Osteocyte (in vitro differentiated cells): ENCODE results near the gene MSX1. TPM values are rescaled to one million over a fixed set of nuclear protein-coding genes. Genes with fewer than 3 reads are reported as not detected.

Experiments used
- DNase-seq: peaks from one replicate; pipeline ENCODE4 v3.0.0; 2021; ENCODE audit warnings: mixed read lengths; ENCODE audit not compliant: unreplicated experiment; ENCODE audit errors: extremely low spot score
- H3K27ac Mint-ChIP-seq: one replicate; pipeline ENCODE4 v1.8.0; 2021; ENCODE audit warnings: mild to moderate bottlenecking, mixed read lengths; ENCODE audit not compliant: unreplicated experiment
- H3K27me3 Mint-ChIP-seq: one replicate; pipeline ENCODE4 v1.8.0; 2021; ENCODE audit warnings: mixed read lengths; ENCODE audit not compliant: unreplicated experiment
- H3K36me3 Mint-ChIP-seq: one replicate; pipeline ENCODE4 v1.8.0; 2021; ENCODE audit warnings: mixed read lengths; ENCODE audit not compliant: unreplicated experiment
- H3K4me1 Mint-ChIP-seq: one replicate; pipeline ENCODE4 v1.8.0; 2021; ENCODE audit warnings: mixed read lengths; ENCODE audit not compliant: unreplicated experiment
- H3K4me3 Mint-ChIP-seq: one replicate; pipeline ENCODE4 v1.8.0; 2021; ENCODE audit warnings: mild to moderate bottlenecking, moderate library complexity, mixed read lengths; ENCODE audit not compliant: unreplicated experiment
- H3K9me3 Mint-ChIP-seq: one replicate; pipeline ENCODE4 v1.8.0; 2021; ENCODE audit warnings: mixed read lengths; ENCODE audit not compliant: unreplicated experiment
- total RNA-seq: library from RNA; stranded (reverse); gene quantifications from 2 replicates; pipeline ENCODE4 v1.2.1, GENCODE V29; 2021
- TF ChIP-seq, protein P1 (sequence below): fragments of 200-600 bp; sonication (generic); IDR thresholded peaks from 2 replicates; pipeline ENCODE4 v1.5.0; 2021; ENCODE audit warnings: antibody characterized with exemption, mild to moderate bottlenecking, moderate library complexity

MSX1 gene
- total RNA-seq, 1 donor from 2014 or later = 3.5 TPM

DNA sequence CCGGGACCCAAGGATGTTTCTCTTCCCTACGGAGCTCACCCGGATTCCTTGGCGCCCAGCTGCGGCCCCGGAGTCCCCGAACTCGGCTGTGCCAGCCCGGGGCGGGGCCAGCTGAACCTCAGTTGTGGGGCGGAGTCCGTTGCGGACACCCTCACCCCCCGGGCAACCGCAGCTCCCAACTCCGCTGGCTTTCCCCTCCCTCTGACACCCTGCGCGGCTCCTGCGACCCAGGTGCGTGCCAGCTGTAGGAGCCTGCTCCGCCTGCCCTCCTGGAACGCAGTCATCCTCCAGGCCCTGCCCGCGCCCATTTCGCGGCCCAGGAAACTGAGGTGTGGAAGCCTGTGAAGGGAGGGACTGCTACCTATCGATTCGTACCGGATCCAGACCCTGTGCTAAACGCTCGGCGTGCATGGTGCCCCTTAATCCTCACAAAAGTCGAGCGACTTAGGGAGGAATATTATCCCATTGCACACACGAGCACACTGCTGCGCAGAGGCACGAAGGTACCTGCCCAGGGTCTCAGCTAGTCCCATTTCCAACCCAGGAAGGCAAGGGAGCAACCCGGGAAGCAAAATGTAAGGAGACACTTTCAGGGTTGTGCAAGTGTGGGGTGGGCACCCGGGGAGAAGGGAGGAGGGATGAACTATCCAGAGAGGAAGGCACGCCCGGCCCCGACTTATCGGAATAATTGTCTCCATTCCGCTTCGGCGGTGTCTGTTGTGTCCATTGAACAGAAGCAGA lies 12.3 kb downstream of the MSX1 start:
- H3K27me3 Mint-ChIP-seq = peaks cover 72% of the 10 kb centered on the region
- peak overlapping the region; percentile 44 for H3K4me3 Mint-ChIP-seq
- TF ChIP-seq, protein P1, sequence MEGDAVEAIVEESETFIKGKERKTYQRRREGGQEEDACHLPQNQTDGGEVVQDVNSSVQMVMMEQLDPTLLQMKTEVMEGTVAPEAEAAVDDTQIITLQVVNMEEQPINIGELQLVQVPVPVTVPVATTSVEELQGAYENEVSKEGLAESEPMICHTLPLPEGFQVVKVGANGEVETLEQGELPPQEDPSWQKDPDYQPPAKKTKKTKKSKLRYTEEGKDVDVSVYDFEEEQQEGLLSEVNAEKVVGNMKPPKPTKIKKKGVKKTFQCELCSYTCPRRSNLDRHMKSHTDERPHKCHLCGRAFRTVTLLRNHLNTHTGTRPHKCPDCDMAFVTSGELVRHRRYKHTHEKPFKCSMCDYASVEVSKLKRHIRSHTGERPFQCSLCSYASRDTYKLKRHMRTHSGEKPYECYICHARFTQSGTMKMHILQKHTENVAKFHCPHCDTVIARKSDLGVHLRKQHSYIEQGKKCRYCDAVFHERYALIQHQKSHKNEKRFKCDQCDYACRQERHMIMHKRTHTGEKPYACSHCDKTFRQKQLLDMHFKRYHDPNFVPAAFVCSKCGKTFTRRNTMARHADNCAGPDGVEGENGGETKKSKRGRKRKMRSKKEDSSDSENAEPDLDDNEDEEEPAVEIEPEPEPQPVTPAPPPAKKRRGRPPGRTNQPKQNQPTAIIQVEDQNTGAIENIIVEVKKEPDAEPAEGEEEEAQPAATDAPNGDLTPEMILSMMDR = no peak
- H3K36me3 Mint-ChIP-seq = no peaks in the 10 kb centered on the region
- H3K4me1 Mint-ChIP-seq = peaks cover 21% of the 10 kb centered on the region
- no peak for DNase-seq
- H3K9me3 Mint-ChIP-seq = no peaks in the 10 kb centered on the region
- no peak overlapping the region for H3K27ac Mint-ChIP-seq

DNA sequence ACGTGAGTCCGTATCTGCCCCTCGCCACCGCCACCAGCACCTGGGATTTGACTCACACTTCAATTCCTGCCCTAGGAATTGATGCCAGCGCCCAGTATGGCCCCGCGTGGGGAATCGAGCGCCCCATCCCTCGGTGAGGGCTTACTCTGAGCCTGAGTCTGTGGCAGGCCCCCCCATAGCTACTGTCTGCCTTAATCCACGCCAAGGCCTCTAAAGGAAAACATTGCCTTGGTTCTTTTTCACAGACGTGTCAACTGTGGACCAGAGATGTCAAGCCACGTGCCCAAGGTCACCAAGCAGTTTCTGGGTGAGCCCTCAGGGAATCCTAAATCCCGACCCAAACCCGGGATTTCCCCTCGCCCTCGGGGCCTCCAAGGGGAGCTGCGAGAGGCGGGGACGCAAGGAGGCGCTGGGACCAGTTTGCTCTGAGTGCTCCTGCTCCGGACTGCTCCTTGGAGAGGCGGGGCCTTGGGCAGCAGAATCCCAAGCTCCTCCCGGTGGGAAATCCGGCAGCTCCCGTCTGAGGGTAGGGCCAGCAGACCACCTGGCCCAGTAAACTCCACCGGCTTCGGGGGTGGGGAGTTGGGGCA lies 12.9 kb downstream of the MSX1 start:
- no peak for DNase-seq
- no peak overlapping the region for H3K27ac Mint-ChIP-seq
- peaks cover 74% of the 10 kb centered on the region for H3K27me3 Mint-ChIP-seq
- no peaks in the 10 kb centered on the region for H3K9me3 Mint-ChIP-seq
- H3K4me3 Mint-ChIP-seq = no peak overlapping the region
- TF ChIP-seq, protein P1 = no peak
- H3K36me3 Mint-ChIP-seq = no peaks in the 10 kb centered on the region
- peaks cover 21% of the 10 kb centered on the region for H3K4me1 Mint-ChIP-seq

DNA sequence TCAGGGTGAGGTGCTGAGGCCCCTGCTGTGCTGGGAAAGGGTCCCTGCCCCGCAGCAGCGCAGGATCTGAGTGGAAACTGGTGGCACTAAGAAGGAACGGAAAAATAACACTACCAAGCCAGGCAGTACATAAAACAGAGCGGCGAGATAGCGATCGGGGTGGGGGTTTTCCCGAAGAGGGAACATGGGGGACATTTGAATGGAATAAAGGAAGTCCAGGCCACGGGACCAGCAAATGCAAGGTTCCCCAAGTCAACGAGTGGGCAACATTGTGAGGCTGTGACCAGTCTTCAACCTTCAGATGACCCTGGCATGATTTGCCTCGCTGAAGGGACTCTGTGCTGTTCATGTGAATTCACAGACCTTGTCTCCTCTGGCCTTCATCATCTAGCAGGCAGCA lies 13.7 kb downstream of the MSX1 start:
- TF ChIP-seq, protein P1 = no peak
- peaks cover 21% of the 10 kb centered on the region for H3K4me1 Mint-ChIP-seq
- H3K27me3 Mint-ChIP-seq = peaks cover 74% of the 10 kb centered on the region
- H3K36me3 Mint-ChIP-seq = no peaks in the 10 kb centered on the region
- H3K9me3 Mint-ChIP-seq = no peaks in the 10 kb centered on the region
- no peak overlapping the region for H3K4me3 Mint-ChIP-seq
- no peak overlapping the region for H3K27ac Mint-ChIP-seq
- no peak for DNase-seq

DNA sequence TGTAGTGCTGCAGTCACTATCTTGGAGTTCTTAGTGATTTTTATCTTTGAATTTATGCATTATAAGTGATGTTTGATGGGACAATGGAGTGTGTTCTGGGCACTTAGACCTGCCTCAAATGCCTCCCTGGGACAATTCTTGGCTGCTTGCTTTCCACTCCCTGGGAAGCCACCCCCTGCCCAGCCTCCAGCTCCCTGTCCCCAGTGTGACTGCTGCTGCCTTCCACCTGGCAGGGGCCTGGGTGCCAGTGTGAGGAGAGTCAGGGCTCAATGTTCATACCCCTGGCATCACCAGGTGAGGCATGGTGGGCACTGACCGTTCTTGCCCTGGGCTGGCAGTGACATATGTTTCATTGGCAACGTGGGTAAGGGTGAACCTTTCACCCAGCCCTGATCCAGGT lies 14.8 kb downstream of the MSX1 start:
- H3K36me3 Mint-ChIP-seq = no peaks in the 10 kb centered on the region
- TF ChIP-seq, protein P1 = no peak
- H3K27me3 Mint-ChIP-seq = peaks cover 75% of the 10 kb centered on the region
- no peak overlapping the region for H3K27ac Mint-ChIP-seq
- no peaks in the 10 kb centered on the region for H3K9me3 Mint-ChIP-seq
- no peak overlapping the region for H3K4me3 Mint-ChIP-seq
- DNase-seq = no peak
- H3K4me1 Mint-ChIP-seq = peaks cover 21% of the 10 kb centered on the region

DNA sequence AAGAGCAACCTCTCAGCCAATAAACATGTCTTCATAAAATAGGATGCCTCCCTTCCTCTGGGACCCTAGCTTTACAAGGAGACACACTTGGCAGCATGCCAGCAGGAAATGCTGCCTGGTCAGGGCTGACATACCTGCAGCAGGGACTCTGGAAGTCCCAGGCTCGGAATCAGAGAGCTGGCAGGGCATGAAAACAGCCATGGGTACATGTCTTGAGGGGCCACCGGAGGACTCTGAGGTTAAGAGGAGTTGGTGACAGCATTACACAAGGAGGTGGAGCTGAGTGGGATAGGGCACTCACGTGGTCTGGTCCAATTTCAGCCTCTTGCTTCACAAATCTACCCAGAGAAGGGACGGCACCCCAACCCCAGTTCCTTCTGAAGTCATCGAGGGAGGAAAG lies 15.7 kb downstream of the MSX1 start:
- no peak overlapping the region for H3K27ac Mint-ChIP-seq
- H3K4me3 Mint-ChIP-seq = no peak overlapping the region
- no peak for DNase-seq
- H3K4me1 Mint-ChIP-seq = peaks cover 15% of the 10 kb centered on the region
- no peaks in the 10 kb centered on the region for H3K36me3 Mint-ChIP-seq
- no peaks in the 10 kb centered on the region for H3K9me3 Mint-ChIP-seq
- peaks cover 72% of the 10 kb centered on the region for H3K27me3 Mint-ChIP-seq
- TF ChIP-seq, protein P1 = no peak
